Gastroesophageal sphincter (tissue), 3 donors: ENCODE data around the gene OPRD1.

ENCODE experiments used
- CTCF ChIP-seq, 4 experiments: fragments of 200-600 bp in 2 of 4; fragments of 450-650 bp in 2 of 4; sonication (generic) in 1 of 4; IDR thresholded peaks; one replicate each; pipeline ENCODE4 v1.5.1; 2017 to 2019; ENCODE audit warnings: antibody characterized with exemption in 4 of 4, mild to moderate bottlenecking in 2 of 4, moderate library complexity in 2 of 4
- EP300 ChIP-seq: sonication (generic); formaldehyde crosslinking; IDR thresholded peaks from one replicate; pipeline ENCODE4 v1.6.1; 2017; ENCODE audit warnings: antibody characterized with exemption, mild to moderate bottlenecking

DNA sequence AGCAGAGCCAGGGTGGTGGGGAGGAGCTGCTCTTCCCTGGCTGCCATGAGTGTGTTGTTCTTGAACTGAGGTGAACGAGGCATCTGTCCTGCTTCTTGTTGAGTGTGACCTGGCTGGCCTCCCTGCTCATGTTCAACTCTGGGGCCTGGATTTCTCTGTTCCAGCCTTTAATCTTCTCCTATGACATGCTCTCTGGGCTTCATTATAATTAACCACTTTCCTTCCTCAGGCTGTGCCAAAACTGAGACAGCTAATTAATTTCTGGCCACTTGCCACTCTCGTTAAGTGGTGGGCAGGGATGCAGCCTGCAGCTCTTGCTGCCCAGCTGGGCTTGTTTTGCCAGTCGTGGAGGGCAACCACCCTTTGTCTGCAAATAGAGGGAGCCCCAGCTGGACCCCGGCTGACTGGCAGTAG lies 23.3 kb downstream of the OPRD1 start:
- no peak for TF ChIP-seq EP300
- TF ChIP-seq CTCF (IDR thresholded peaks at IDR 0.05), result no peak
